ENCODE results near the gene NCAPG. TPM values are rescaled to one million over a fixed set of nuclear protein-coding genes. Genes with fewer than 3 reads are reported as not detected.

The NCAPG gene
- total RNA-seq, 2 donors from 2014 or later, result 0.20 to 0.44 TPM

- H3K4me1 ChIP-seq, result peaks cover 0 to 6% of the 10 kb centered on the region in 2 donors
- no peaks in the 10 kb centered on the region for H3K36me3 ChIP-seq
- no peaks in the 10 kb centered on the region for H3K27me3 ChIP-seq
- H3K9me3 ChIP-seq, result no peaks in the 10 kb centered on the region
- TF ChIP-seq, protein P1, sequence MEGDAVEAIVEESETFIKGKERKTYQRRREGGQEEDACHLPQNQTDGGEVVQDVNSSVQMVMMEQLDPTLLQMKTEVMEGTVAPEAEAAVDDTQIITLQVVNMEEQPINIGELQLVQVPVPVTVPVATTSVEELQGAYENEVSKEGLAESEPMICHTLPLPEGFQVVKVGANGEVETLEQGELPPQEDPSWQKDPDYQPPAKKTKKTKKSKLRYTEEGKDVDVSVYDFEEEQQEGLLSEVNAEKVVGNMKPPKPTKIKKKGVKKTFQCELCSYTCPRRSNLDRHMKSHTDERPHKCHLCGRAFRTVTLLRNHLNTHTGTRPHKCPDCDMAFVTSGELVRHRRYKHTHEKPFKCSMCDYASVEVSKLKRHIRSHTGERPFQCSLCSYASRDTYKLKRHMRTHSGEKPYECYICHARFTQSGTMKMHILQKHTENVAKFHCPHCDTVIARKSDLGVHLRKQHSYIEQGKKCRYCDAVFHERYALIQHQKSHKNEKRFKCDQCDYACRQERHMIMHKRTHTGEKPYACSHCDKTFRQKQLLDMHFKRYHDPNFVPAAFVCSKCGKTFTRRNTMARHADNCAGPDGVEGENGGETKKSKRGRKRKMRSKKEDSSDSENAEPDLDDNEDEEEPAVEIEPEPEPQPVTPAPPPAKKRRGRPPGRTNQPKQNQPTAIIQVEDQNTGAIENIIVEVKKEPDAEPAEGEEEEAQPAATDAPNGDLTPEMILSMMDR (IDR thresholded peaks at IDR 0.05), result no peak
- no peak for DNase-seq (ENCODE audit: low spot score)
- no peak overlapping the region for H3K27ac ChIP-seq
- H3K4me3 ChIP-seq, result no peak overlapping the region
Measured at GRCh38 chr4:17786567-17786966, 24.2 kb upstream of the NCAPG start.

DNA sequence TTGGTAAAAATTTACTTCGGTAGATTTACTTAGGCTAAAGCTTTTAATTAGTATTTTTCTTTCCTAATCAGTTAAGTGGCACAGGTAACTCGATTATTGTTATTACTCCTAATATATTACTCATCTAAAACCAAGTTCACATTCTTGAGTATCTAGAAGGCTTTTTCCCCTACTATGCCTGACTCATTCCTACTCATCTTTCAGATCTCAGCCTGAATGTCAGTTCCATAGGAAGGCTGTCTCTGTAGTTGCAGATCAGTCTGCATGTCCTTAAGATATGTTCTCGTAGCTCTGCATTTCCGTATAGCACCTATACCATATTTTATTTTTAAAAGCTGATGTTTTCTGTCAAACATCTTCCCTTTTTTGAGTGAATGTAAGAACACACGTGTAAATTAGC lies 23.5 kb upstream of the NCAPG start:
- Histone ChIP-seq H3K27ac (no peak overlapping the region), H3K27me3 (no peaks in the 10 kb centered on the region), H3K4me1 (no peaks in the 10 kb centered on the region), H3K36me3 (no peaks in the 10 kb centered on the region), H3K4me3 (no peak overlapping the region), H3K9me3 (no peaks in the 10 kb centered on the region)
- no peak for DNase-seq (ENCODE audit: low spot score)
- TF ChIP-seq, protein P1 (IDR thresholded peaks at IDR 0.05), result no peak

DNA sequence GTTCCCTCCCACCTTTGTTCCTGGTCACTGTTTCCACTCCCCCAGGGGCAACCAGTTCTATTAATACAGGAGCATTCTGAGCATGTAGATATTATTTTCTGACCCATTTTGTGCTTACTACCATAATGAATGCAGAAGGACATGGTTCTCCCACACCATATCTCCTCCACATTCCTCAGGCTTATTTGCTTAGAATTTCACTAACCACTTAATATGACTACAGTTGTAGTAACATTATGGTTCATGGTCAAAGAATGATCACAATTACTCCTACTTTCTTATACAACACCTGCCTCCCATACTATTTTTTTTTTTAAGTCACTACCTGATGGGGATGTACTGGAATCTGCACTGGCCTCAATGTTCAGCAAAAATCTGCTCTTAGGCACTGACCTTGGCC lies 21.8 kb upstream of the NCAPG start:
- no peak overlapping the region for H3K4me3 ChIP-seq
- TF ChIP-seq, protein P1 (IDR thresholded peaks at IDR 0.05), result no peak
- no peaks in the 10 kb centered on the region for H3K4me1 ChIP-seq
- H3K27me3 ChIP-seq, result no peaks in the 10 kb centered on the region
- H3K9me3 ChIP-seq, result no peaks in the 10 kb centered on the region
- no peaks in the 10 kb centered on the region for H3K36me3 ChIP-seq
- DNase-seq (ENCODE audit: low spot score), result no peak
- H3K27ac ChIP-seq, result no peak overlapping the region

DNA sequence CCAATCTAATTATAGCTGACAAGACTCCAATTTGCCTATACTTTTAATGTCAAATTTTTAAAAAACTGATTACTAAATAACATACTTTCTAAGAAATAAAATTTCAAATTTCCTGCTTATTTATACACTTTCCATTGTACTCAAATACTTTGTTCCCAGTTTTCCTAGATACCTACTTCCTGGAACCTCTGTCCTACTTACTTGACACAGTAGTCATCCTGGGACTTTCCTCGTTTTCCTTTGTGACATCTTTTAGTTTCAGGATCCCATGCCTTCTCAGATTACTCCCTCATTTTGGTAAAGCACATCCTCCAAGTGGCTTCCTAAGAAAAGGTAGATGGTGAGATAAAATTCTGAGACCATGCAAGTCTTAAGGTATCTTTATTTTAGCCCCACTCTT lies 16.0 kb upstream of the NCAPG start:
- no peaks in the 10 kb centered on the region for H3K4me1 ChIP-seq
- peaks cover 5% of the 10 kb centered on the region for H3K36me3 ChIP-seq

DNA sequence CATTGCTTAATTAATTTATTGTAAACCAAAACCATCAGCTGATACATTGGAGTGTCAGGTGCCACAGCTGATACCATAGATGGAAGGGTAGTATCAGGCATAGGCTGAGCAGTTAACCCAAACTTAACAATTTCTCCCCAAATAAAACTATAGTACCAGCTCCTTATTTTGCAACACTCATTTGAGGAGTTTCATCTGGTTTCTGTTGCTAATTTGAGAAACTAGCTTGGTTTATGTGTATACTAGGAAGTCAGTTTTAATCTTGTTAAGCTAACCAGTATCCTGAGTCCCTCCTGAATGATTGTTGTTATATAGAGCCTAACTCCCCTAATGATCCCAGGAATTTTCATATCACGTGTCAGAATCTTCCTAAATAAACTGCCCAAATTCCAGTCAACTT lies 13.0 kb upstream of the NCAPG start:
- no peaks in the 10 kb centered on the region for H3K27me3 ChIP-seq
- peaks cover 21% of the 10 kb centered on the region for H3K36me3 ChIP-seq
- no peak for DNase-seq (ENCODE audit: low spot score)
- no peaks in the 10 kb centered on the region for H3K4me1 ChIP-seq
- H3K9me3 ChIP-seq, result no peaks in the 10 kb centered on the region
- no peak overlapping the region for H3K4me3 ChIP-seq
- TF ChIP-seq, protein P1 (IDR thresholded peaks at IDR 0.05), result no peak
- H3K27ac ChIP-seq, result no peak overlapping the region

More for the DNA sequence above, 16.0 kb upstream of the NCAPG start:
- DNase-seq (ENCODE audit: low spot score), result no peak
- Histone ChIP-seq H3K27ac (no peak overlapping the region), H3K27me3 (no peaks in the 10 kb centered on the region), H3K9me3 (no peaks in the 10 kb centered on the region), H3K4me3 (no peak overlapping the region)
- TF ChIP-seq, protein P1 (IDR thresholded peaks at IDR 0.05), result no peak

- H3K4me3 ChIP-seq, result no peak overlapping the region
- TF ChIP-seq, protein P1 (IDR thresholded peaks at IDR 0.05), result no peak
- H3K4me1 ChIP-seq, result peaks cover 0 to 35% of the 10 kb centered on the region in 2 donors
- H3K9me3 ChIP-seq, result no peaks in the 10 kb centered on the region
- no peak for DNase-seq (ENCODE audit: low spot score)
- no peaks in the 10 kb centered on the region for H3K27me3 ChIP-seq
- H3K36me3 ChIP-seq, result peaks cover 29% of the 10 kb centered on the region
- H3K27ac ChIP-seq, result no peak overlapping the region
Measured at GRCh38 chr4:17805580-17806155, 5.1 kb upstream of the NCAPG start.

Measured in right atrium auricular region (tissue), 2 donors.